Testis (tissue), 2 donors: ENCODE measurements around the gene LRP2BP.

ENCODE experiments used
- POLR2A ChIP-seq: fragments of 450-650 bp; IDR thresholded peaks from one replicate; pipeline ENCODE4 v1.6.1; 2017; ENCODE audit warnings: antibody characterized with exemption, mild to moderate bottlenecking, moderate library complexity
- TF ChIP-seq, protein P1 (sequence below), 3 experiments: fragments of 450-650 bp in 2 of 3; fragments of 200-600 bp in 1 of 3; sonication (generic) in 1 of 3; IDR thresholded peaks; one replicate each; pipeline ENCODE4 v1.5.1; 2016 to 2019; ENCODE audit warnings: antibody characterized with exemption in 3 of 3, mild to moderate bottlenecking in 2 of 3, moderate library complexity in 1 of 3

GRCh38 chr4:185381288-185382196, 14.2 kb downstream of the LRP2BP start:
- TF ChIP-seq, protein P1, sequence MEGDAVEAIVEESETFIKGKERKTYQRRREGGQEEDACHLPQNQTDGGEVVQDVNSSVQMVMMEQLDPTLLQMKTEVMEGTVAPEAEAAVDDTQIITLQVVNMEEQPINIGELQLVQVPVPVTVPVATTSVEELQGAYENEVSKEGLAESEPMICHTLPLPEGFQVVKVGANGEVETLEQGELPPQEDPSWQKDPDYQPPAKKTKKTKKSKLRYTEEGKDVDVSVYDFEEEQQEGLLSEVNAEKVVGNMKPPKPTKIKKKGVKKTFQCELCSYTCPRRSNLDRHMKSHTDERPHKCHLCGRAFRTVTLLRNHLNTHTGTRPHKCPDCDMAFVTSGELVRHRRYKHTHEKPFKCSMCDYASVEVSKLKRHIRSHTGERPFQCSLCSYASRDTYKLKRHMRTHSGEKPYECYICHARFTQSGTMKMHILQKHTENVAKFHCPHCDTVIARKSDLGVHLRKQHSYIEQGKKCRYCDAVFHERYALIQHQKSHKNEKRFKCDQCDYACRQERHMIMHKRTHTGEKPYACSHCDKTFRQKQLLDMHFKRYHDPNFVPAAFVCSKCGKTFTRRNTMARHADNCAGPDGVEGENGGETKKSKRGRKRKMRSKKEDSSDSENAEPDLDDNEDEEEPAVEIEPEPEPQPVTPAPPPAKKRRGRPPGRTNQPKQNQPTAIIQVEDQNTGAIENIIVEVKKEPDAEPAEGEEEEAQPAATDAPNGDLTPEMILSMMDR (IDR thresholded peaks at IDR 0.05): no peak
- TF ChIP-seq POLR2A: no peak
